AG04449 (cell line): ENCODE results near the gene RBM47.
"Not testable (repeated sequence)": the region's sequence is repeated elsewhere in the genome, so short reads cannot be mapped to it uniquely, and the experiment has no call there.

ENCODE experiments used
- CTCF ChIA-PET: fragments of 350-600 bp; formaldehyde crosslinking; extraction: SDS; loops from one replicate; lab custom pipeline; 2021; ENCODE audit warnings: antibody characterized with exemption; lab: Yijun Ruan, JAX
- POLR2A ChIA-PET: fragments of 400-600, 350-600 bp; formaldehyde crosslinking; extraction: SDS; loops from one replicate; lab custom pipeline; 2020; ENCODE audit warnings: antibody characterized with exemption, inconsistent platforms; lab: Yijun Ruan, JAX
- DNase-seq: peaks from one replicate; pipeline ENCODE4 v3.0.0-alpha.2; 2010; ENCODE audit warnings: low read depth, low spot score
- H3K4me3 ChIP-seq: 2 replicates; pipeline ENCODE4 v1.5.1; 2011; ENCODE audit warnings: low read depth, mild to moderate bottlenecking, control low read depth, low read length
- TF ChIP-seq, protein P1 (sequence below): IDR thresholded peaks from one replicate; pipeline ENCODE4 v1.5.1; 2011; ENCODE audit warnings: mild to moderate bottlenecking, moderate library complexity, low read length, control low read depth, inconsistent platforms; ENCODE audit not compliant: insufficient read depth; ENCODE audit errors: missing control alignments

RBM47 gene

DNA sequence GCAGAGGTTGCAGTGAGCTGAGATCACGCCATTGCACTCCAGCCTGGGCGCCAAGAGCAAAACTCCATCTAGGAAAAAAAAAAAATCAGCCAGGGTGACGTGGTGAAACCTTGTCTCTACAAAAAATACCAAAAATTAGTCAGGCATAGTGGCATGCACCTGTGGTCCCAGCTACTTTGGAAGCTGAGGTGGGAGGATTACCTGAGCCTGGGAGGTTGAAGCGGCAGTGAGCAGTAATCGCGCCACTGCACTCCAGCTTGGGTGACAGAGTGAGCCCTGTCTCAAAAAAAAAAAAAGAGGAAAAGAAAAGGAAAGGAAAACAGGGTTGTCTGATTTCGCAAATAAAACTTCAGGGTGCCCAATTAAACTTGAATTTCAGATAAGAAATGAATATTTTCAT, 106.1 kb downstream of the RBM47 start:
- DNase-seq, result no peak
- ChIA-PET POLR2A (no interaction called here), CTCF (no interaction called here)
- TF ChIP-seq, protein P1, sequence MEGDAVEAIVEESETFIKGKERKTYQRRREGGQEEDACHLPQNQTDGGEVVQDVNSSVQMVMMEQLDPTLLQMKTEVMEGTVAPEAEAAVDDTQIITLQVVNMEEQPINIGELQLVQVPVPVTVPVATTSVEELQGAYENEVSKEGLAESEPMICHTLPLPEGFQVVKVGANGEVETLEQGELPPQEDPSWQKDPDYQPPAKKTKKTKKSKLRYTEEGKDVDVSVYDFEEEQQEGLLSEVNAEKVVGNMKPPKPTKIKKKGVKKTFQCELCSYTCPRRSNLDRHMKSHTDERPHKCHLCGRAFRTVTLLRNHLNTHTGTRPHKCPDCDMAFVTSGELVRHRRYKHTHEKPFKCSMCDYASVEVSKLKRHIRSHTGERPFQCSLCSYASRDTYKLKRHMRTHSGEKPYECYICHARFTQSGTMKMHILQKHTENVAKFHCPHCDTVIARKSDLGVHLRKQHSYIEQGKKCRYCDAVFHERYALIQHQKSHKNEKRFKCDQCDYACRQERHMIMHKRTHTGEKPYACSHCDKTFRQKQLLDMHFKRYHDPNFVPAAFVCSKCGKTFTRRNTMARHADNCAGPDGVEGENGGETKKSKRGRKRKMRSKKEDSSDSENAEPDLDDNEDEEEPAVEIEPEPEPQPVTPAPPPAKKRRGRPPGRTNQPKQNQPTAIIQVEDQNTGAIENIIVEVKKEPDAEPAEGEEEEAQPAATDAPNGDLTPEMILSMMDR, result no peak
- H3K4me3 ChIP-seq, result no peak overlapping the region

DNA sequence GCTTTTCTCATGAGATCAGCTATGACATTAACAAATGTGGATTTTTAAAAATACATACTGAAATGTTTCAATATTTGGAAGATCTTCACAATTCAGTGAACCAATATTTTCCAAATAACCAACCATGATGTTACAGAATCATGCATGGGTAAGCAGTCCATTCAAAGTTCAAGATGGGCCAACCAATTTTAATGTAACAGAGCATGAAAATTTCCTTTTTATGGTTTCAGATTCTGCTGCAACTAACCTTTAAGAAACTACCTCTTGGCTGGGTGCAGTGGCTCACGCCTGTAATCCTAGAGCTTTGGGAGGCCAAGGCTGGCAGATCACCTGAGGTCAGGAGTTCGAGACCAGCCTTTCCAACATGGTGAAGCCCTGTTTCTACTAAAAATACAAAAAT, 107.7 kb downstream of the RBM47 start:
- POLR2A ChIA-PET, result no interaction called here

DNA sequence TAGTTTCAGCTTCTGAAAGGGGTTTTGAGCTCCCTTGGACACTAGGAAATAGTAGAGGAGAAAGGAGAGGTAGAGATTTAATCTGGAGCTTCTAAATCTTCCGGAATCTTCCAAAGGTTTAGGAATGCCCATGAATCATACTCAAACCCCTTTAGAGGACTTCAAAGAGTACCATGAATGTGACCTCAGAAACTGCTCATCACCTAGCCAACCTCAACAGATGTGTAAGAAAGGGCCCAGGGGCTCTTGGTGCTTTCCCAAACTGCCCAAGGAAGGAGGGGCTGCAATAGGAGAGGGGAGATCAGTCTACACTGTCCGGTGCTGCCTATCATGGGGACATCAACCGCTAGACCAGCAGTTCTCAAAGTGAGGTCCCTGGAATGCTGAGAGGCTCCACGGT, 109.1 kb downstream of the RBM47 start:
- ChIA-PET POLR2A (no interaction called here), CTCF (no interaction called here)
- no peak overlapping the region for H3K4me3 ChIP-seq
- no peak for DNase-seq
- TF ChIP-seq, protein P1, result no peak

More for the DNA sequence above, 107.7 kb downstream of the RBM47 start:
- CTCF ChIA-PET, result no interaction called here
- TF ChIP-seq, protein P1, result no peak
- no peak overlapping the region for H3K4me3 ChIP-seq
- DNase-seq, result no peak

DNA sequence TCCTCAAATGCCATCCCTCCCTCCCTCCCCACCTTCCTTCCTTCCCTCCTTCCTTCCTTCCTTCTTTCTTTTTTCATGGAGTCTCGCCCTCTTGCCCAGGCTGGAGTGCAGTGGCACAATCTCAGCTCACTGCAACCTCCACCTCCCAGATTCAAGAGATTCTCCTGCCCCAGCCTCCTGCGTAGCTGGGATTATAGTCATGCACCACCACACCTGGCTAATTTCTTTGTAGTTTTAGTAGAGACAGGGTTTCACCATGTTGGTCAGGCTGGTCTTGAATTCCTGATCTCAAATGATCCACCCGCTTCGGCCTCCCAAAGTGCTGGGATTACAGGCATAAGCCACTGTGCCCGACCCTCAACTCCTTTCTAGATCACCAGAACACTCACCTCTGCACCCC, 112.6 kb downstream of the RBM47 start:
- CTCF ChIA-PET, POLR2A ChIA-PET, H3K4me3 ChIP-seq, DNase-seq: not testable (repeated sequence)

DNA sequence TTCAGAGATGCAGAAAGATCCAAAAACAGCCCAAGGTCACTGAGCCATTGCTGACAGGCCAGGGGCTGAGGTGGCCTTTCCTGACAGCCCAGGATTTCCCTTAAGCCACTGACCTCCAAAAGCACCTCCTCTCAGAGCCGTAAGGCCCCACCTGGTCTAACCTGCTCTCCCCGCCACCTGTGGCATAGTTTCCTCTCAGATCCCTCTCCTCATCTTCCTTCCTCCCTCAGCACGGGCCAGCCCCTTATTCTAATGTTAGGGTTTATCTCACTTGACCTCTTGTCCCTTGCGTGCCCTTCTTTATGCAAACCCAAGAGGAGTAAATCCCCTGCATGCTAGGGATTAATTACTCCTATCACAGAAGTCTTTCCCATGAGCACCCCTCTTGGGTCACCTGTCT, 113.0 kb downstream of the RBM47 start:
- no peak for DNase-seq
- ChIA-PET CTCF (no interaction called here), POLR2A (no interaction called here)
- H3K4me3 ChIP-seq, result no peak overlapping the region
- TF ChIP-seq, protein P1, result no peak

DNA sequence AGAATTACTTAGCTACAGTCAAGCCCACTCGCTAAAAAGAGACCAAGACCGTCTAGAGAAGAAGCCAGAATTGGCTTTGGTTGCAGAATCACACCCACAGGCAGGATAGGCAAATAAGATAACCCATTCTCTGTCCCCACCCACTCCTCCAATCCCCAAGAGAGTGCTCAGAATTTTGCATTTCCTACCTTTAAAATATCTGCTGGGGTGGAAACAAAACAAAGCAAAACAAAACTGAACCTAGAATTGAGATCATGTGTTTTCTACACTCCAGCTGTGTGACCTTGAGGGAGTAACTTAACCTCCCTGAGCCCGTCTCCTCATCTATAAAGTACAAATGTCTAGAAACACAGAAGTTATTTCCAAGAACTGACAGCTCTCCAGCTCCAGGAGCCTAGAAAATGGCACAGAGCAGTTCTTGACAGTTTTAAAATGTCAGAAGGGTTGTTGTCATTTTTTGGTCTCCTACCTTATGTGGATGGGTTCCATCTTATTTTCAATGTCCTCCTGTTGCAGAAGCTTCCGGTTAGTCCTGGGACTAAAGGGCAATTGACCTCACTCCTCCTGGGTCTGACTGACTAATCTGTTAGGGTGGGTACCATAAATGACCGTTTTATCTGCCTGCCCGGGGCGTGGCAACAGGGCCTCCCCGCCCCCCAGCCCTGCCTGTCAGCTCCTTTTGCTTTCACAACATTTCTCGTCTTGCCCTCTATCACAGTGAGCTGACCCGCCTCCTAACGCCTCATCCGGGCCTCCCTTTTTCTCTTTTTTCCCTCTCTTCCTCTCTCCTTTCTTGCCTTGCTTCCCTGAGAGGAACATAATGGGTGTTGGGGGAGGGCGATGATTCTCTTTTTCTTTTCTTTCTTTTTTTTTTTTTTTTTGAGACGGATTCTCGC, 114.0 kb downstream of the RBM47 start:
- POLR2A ChIA-PET, result no interaction called here
- CTCF ChIA-PET, result no interaction called here
- TF ChIP-seq, protein P1, result no peak
- H3K4me3 ChIP-seq, result no peak overlapping the region
- no peak for DNase-seq

DNA sequence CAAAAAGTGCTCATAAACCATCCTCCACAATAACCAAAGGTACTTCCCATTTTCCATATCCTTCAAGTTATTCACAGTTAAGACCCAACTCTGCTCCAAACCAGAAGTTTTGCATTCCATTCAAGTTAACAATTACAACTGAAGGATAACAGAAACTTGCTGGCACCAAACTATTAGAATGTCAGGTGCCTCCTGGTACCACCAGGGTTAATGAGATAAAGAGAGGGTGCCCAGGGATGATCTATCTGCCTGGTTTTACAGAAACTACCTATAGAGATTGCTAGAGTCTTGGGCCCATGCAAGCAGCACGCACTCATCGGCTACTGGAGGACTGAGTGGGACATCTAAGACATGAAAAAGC, 114.6 kb downstream of the RBM47 start:
- ChIA-PET POLR2A (no interaction called here), CTCF (no interaction called here)
- no peak for DNase-seq
- TF ChIP-seq, protein P1, result no peak
- H3K4me3 ChIP-seq, result no peak overlapping the region
